ENCODE data around the gene SEC16A.

SEC16A gene

GRCh38 chr9:136487672-136488071, 4.8 kb upstream of the SEC16A start:
- H3K27ac Mint-ChIP-seq = no peak overlapping the region
- no peaks in the 10 kb centered on the region for H3K9me3 Mint-ChIP-seq
- H3K4me3 Mint-ChIP-seq = no peak overlapping the region
- H3K27me3 Mint-ChIP-seq = no peaks in the 10 kb centered on the region
- peaks cover 4% of the 10 kb centered on the region for H3K4me1 Mint-ChIP-seq (ENCODE audit: low read depth)
- H3K36me3 Mint-ChIP-seq (ENCODE audit: low read depth) = no peaks in the 10 kb centered on the region

DNA sequence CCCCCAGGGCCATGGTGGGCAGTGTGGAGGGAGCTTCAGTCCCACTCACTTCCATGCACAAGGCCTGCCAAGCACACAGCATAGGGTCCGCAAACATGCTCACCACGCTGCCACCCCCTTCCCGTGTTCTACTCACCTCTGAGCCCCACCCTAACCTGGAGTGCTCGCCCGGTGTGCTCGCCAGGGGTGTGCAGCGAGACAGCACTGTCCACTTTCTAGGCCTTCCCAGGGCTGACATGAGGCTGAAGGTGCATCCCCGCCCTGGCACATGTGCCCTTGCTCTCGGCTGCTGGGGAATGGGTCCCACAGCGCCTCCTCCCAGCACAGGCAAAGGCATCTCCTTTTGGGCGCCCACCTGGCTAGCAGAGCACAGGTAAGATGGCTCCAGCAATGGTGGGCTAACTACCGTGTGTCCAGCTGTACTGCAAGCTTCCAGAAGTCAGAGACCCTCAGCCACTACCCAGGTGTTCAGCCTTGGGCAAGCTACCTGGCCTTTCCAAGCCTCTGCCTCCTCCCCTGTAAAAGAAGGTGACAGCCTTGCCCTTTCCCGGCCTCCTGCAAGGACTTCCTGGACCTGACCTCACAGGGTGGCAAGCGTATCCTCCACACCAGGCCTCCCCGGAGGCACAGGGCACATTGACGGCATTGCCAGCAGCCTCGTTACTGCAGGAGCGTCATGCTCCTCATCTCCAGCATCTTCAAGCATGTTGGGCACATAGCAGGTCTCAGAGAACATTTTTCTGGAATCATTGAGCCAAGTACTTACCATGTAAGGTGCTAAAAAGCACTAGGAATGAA, 4.2 kb upstream of the SEC16A start:
- Mint-ChIP-seq H3K27ac (no peak overlapping the region), H3K4me1 (ENCODE audit: low read depth) (peaks cover 7% of the 10 kb centered on the region), H3K36me3 (ENCODE audit: low read depth) (peaks cover 3% of the 10 kb centered on the region), H3K4me3 (no peak overlapping the region), H3K9me3 (no peaks in the 10 kb centered on the region), H3K27me3 (no peaks in the 10 kb centered on the region)

DNA sequence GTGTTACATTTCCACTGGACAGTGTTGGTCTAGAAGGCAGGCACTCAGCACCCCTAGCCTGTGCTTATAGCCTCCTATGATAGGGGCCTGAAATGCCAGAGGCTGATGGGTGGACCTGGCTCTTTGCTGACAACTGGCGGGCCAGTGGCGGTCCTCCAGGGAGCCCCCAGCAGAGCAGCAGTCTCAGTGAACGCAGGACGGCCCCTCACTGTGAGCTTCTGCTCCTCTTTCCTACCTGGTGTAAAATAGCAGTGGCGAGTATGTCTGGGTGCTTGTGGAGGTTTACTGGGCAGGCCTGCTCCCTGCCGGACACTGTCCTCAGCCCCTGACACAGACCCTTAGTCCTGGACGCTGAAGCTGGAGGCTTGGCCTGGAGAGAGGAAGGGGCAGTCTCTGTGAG, 3.3 kb upstream of the SEC16A start:
- peaks cover 9% of the 10 kb centered on the region for H3K36me3 Mint-ChIP-seq (ENCODE audit: low read depth)
- H3K4me1 Mint-ChIP-seq (ENCODE audit: low read depth) = peaks cover 16% of the 10 kb centered on the region
- no peaks in the 10 kb centered on the region for H3K9me3 Mint-ChIP-seq
- no peaks in the 10 kb centered on the region for H3K27me3 Mint-ChIP-seq
- no peak overlapping the region for H3K4me3 Mint-ChIP-seq
- H3K27ac Mint-ChIP-seq = no peak overlapping the region

- peaks cover 21% of the 10 kb centered on the region for H3K4me1 Mint-ChIP-seq (ENCODE audit: low read depth)
- H3K27ac Mint-ChIP-seq = no peak overlapping the region
- no peaks in the 10 kb centered on the region for H3K9me3 Mint-ChIP-seq
- no peaks in the 10 kb centered on the region for H3K27me3 Mint-ChIP-seq
- peak overlapping the region; percentile 59 for H3K4me3 Mint-ChIP-seq
- H3K36me3 Mint-ChIP-seq (ENCODE audit: low read depth) = peaks cover 10% of the 10 kb centered on the region
Measured at GRCh38 chr9:136485049-136486045, 2.5 kb upstream of the SEC16A start.

DNA sequence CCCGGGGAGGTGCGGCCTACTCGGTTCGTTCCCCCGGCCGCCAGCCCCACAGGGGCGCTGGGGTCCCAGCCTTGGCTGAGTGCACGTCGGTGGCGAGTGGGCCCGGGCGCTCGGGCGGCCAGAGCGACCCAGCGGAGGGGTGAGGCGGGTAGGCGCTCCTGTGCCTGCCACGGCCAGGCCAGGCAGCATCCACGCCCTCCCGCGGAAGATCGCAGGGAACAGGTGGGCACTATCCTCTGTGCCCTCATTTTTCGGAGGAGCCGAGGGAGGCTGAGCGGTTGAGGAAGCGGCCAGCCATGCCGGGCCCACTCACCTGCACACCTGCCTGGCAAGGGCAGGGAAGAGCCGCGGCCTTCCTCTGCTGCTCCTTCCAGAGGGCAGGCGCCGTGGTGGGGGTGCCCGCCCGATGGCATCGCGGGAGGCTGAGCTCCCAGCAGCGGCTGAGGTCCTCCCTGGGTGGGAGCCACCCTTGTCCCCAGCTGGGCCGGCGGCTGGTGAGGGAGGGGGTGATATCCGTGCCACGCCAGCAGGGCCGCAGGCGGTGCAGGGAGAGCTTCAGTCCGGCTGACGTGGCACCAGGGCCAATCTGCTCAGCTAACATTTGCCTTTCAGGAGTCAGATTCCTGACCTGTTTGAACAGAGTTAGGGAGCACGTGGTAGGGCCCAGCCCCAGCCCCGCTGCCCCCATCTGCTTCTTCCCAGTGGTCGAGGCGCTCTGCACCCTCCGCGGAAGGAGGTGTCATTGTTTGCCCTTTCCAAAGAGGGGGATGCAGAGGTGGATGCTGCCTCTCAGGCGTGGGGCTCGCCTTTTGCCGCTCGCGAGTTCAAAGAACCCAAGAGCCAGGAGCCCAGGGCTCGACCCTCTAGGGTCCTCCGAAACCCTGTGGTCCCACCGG, 1.6 kb upstream of the SEC16A start:
- Mint-ChIP-seq H3K27ac (no peak overlapping the region), H3K4me3 (peak overlapping the region; percentile 59), H3K4me1 (ENCODE audit: low read depth) (peaks cover 30% of the 10 kb centered on the region)

GRCh38 chr9:136483589-136484152, 831 bp upstream of the SEC16A start:
- Mint-ChIP-seq H3K9me3 (no peaks in the 10 kb centered on the region), H3K36me3 (ENCODE audit: low read depth) (peaks cover 20% of the 10 kb centered on the region), H3K27me3 (no peaks in the 10 kb centered on the region), H3K27ac (peak overlapping the region; percentile 88), H3K4me3 (peak overlapping the region; percentile 94), H3K4me1 (ENCODE audit: low read depth) (peaks cover 37% of the 10 kb centered on the region)

More for the DNA sequence above, 1.6 kb upstream of the SEC16A start:
- peaks cover 15% of the 10 kb centered on the region for H3K36me3 Mint-ChIP-seq (ENCODE audit: low read depth)
- H3K9me3 Mint-ChIP-seq = no peaks in the 10 kb centered on the region
- no peaks in the 10 kb centered on the region for H3K27me3 Mint-ChIP-seq

- Mint-ChIP-seq H3K4me3 (peak overlapping the region; percentile 94), H3K4me1 (ENCODE audit: low read depth) (peaks cover 41% of the 10 kb centered on the region), H3K9me3 (no peaks in the 10 kb centered on the region), H3K36me3 (ENCODE audit: low read depth) (peaks cover 31% of the 10 kb centered on the region), H3K27ac (peak overlapping the region; percentile 88), H3K27me3 (no peaks in the 10 kb centered on the region)
Measured at GRCh38 chr9:136482046-136482792, 621 bp downstream of the SEC16A start.

- peaks cover 41% of the 10 kb centered on the region for H3K4me1 Mint-ChIP-seq (ENCODE audit: low read depth)
Measured at GRCh38 chr9:136481558-136481957, 1.3 kb downstream of the SEC16A start.

GRCh38 chr9:136476369-136477150, 6.3 kb downstream of the SEC16A start:
- H3K27ac Mint-ChIP-seq = no peak overlapping the region
- peaks cover 29% of the 10 kb centered on the region for H3K4me1 Mint-ChIP-seq (ENCODE audit: low read depth)
- no peak overlapping the region for H3K4me3 Mint-ChIP-seq
- H3K27me3 Mint-ChIP-seq = no peaks in the 10 kb centered on the region
- no peaks in the 10 kb centered on the region for H3K9me3 Mint-ChIP-seq
- H3K36me3 Mint-ChIP-seq (ENCODE audit: low read depth) = peaks cover 57% of the 10 kb centered on the region

More at GRCh38 chr9:136481558-136481957, 1.3 kb downstream of the SEC16A start:
- Mint-ChIP-seq H3K4me3 (peak overlapping the region; percentile 94), H3K9me3 (no peaks in the 10 kb centered on the region), H3K27me3 (no peaks in the 10 kb centered on the region), H3K27ac (peak overlapping the region; percentile 88), H3K36me3 (ENCODE audit: low read depth) (peaks cover 32% of the 10 kb centered on the region)

- H3K4me3 Mint-ChIP-seq = no peak overlapping the region
- no peaks in the 10 kb centered on the region for H3K27me3 Mint-ChIP-seq
- no peaks in the 10 kb centered on the region for H3K9me3 Mint-ChIP-seq
- peaks cover 59% of the 10 kb centered on the region for H3K36me3 Mint-ChIP-seq (ENCODE audit: low read depth)
- no peak overlapping the region for H3K27ac Mint-ChIP-seq
- H3K4me1 Mint-ChIP-seq (ENCODE audit: low read depth) = peaks cover 19% of the 10 kb centered on the region
Measured at GRCh38 chr9:136474974-136475865, 7.6 kb downstream of the SEC16A start.

DNA sequence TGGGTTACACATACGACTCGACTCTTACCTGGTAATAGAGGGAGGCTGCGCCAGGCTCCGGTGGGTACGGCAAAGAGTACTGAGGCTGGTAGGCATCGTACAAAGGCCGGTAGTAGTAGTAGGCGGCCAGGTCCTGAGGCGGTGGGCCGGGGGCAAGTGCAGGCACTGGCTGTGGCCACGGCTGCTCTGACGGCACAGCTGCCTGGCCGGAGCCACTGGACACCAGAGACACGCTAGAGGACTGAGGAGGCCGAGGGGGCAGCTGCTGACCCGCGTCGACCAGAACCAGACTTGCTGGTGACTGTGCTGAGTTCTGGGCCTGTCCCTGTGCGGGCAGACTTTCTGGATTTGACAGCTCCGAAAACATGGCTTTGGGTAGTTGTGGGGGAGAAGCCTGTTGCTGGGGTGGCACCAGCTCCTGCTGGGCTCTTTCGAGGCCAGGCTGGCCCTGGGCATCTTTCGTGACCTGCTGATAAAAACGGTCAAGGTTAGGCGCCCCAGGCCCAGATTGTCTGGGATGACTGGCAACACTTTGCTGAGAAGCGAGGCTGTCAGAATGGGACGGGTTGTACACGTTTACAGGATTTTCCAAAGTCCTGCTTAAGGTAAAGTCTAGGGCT, 8.7 kb downstream of the SEC16A start:
- Mint-ChIP-seq H3K27me3 (no peaks in the 10 kb centered on the region), H3K36me3 (ENCODE audit: low read depth) (peaks cover 55% of the 10 kb centered on the region)

GRCh38 chr9:136473354-136473721, 9.5 kb downstream of the SEC16A start:
- Mint-ChIP-seq H3K27ac (no peak overlapping the region), H3K4me3 (no peak overlapping the region), H3K9me3 (no peaks in the 10 kb centered on the region), H3K36me3 (ENCODE audit: low read depth) (peaks cover 47% of the 10 kb centered on the region), H3K27me3 (no peaks in the 10 kb centered on the region), H3K4me1 (ENCODE audit: low read depth) (peaks cover under 1% of the 10 kb centered on the region)

More for the DNA sequence above, 8.7 kb downstream of the SEC16A start:
- no peak overlapping the region for H3K4me3 Mint-ChIP-seq
- H3K9me3 Mint-ChIP-seq = no peaks in the 10 kb centered on the region
- peaks cover 8% of the 10 kb centered on the region for H3K4me1 Mint-ChIP-seq (ENCODE audit: low read depth)
- H3K27ac Mint-ChIP-seq = no peak overlapping the region
